Duodenal mucosa (tissue), 2 donors: Measurements from ENCODE around the gene EXOC6B.
A peak's percentile ranks its signal among the peaks of the same experiment; 100 is the strongest.

Experiments used
- H3K27ac ChIP-seq: one replicate; pipeline ENCODE4 v1.7.0; 2013; ENCODE audit warnings: low read depth, low read length
- H3K27me3 ChIP-seq, 2 donors: one replicate each; pipeline ENCODE4 v1.7.0; 2013; ENCODE audit warnings: low read length in 2 of 2, control low read depth in 1 of 2; ENCODE audit not compliant: insufficient read depth in 2 of 2, control insufficient read depth in 1 of 2
- H3K36me3 ChIP-seq, 2 donors: one replicate each; pipeline ENCODE4 v1.7.0; 2013; ENCODE audit warnings: low read length in 2 of 2, control low read depth in 1 of 2; ENCODE audit not compliant: insufficient read depth in 2 of 2, control insufficient read depth in 1 of 2
- H3K4me1 ChIP-seq, 2 donors: one replicate each; pipeline ENCODE4 v1.7.0; 2013; ENCODE audit warnings: low read length in 2 of 2, control low read depth in 1 of 2; ENCODE audit not compliant: insufficient read depth in 2 of 2, control insufficient read depth in 1 of 2
- H3K4me3 ChIP-seq, 2 donors: one replicate each; pipeline ENCODE4 v1.7.0; 2013; ENCODE audit warnings: low read length in 2 of 2, low read depth in 1 of 2
- H3K9ac ChIP-seq, 2 donors: one replicate each; pipeline ENCODE4 v1.7.0; 2013; ENCODE audit warnings: low read length in 2 of 2, low read depth in 1 of 2
- H3K9me3 ChIP-seq, 2 donors: one replicate each; pipeline ENCODE4 v1.7.0; 2013; ENCODE audit warnings: low read length in 2 of 2, control low read depth in 1 of 2; ENCODE audit not compliant: control insufficient read depth in 1 of 2

EXOC6B gene

GRCh38 chr2:72386288-72386687 lies 439.5 kb downstream of the EXOC6B start:
- peaks cover 6 to 11% of the 10 kb centered on the region in 2 donors for H3K9me3 ChIP-seq
- H3K4me1 ChIP-seq, result no peaks in the 10 kb centered on the region
- H3K27ac ChIP-seq, result no peak overlapping the region
- H3K36me3 ChIP-seq, result no peaks in the 10 kb centered on the region
- no peak overlapping the region for H3K9ac ChIP-seq
- peak overlapping the region in 1 of 2 donors; percentile 3 for H3K4me3 ChIP-seq
- H3K27me3 ChIP-seq, result no peaks in the 10 kb centered on the region

- no peak overlapping the region for H3K27ac ChIP-seq
- H3K9me3 ChIP-seq, result no peaks in the 10 kb centered on the region
- no peak overlapping the region for H3K9ac ChIP-seq
- H3K4me1 ChIP-seq, result no peaks in the 10 kb centered on the region
- H3K27me3 ChIP-seq, result no peaks in the 10 kb centered on the region
- H3K36me3 ChIP-seq, result peaks cover 0 to 3% of the 10 kb centered on the region in 2 donors
- H3K4me3 ChIP-seq, result no peak overlapping the region
Measured at GRCh38 chr2:72378753-72379348, 447.0 kb downstream of the EXOC6B start.

- Histone ChIP-seq H3K27me3 (no peaks in the 10 kb centered on the region), H3K9ac (no peak overlapping the region), H3K27ac (no peak overlapping the region), H3K4me1 (no peaks in the 10 kb centered on the region), H3K36me3 (no peaks in the 10 kb centered on the region), H3K4me3 (no peak overlapping the region), H3K9me3 (peaks cover 5% of the 10 kb centered on the region in 2 donors)
Measured at GRCh38 chr2:72367530-72368225, 458.2 kb downstream of the EXOC6B start.

GRCh38 chr2:72363406-72363805 lies 462.4 kb downstream of the EXOC6B start:
- no peak overlapping the region for H3K4me3 ChIP-seq
- H3K9ac ChIP-seq, result no peak overlapping the region
- no peaks in the 10 kb centered on the region for H3K36me3 ChIP-seq
- H3K9me3 ChIP-seq, result no peaks in the 10 kb centered on the region
- no peaks in the 10 kb centered on the region for H3K4me1 ChIP-seq
- H3K27me3 ChIP-seq, result no peaks in the 10 kb centered on the region
- no peak overlapping the region for H3K27ac ChIP-seq

- no peaks in the 10 kb centered on the region for H3K36me3 ChIP-seq
- no peaks in the 10 kb centered on the region for H3K9me3 ChIP-seq
- H3K27me3 ChIP-seq, result no peaks in the 10 kb centered on the region
- no peak overlapping the region for H3K9ac ChIP-seq
- H3K4me1 ChIP-seq, result no peaks in the 10 kb centered on the region
- no peak overlapping the region for H3K4me3 ChIP-seq
- H3K27ac ChIP-seq, result no peak overlapping the region
Measured at GRCh38 chr2:72362733-72363132, 463.1 kb downstream of the EXOC6B start.

- Histone ChIP-seq H3K4me1 (no peaks in the 10 kb centered on the region), H3K27ac (no peak overlapping the region), H3K9me3 (no peaks in the 10 kb centered on the region), H3K4me3 (no peak overlapping the region), H3K9ac (no peak overlapping the region), H3K27me3 (no peaks in the 10 kb centered on the region), H3K36me3 (no peaks in the 10 kb centered on the region)
Measured at GRCh38 chr2:72361521-72361920, 464.3 kb downstream of the EXOC6B start.

GRCh38 chr2:72361042-72361441 lies 464.8 kb downstream of the EXOC6B start:
- no peak overlapping the region for H3K9ac ChIP-seq
- H3K9me3 ChIP-seq, result no peaks in the 10 kb centered on the region
- no peak overlapping the region for H3K27ac ChIP-seq
- no peaks in the 10 kb centered on the region for H3K27me3 ChIP-seq
- no peaks in the 10 kb centered on the region for H3K36me3 ChIP-seq
- H3K4me3 ChIP-seq, result no peak overlapping the region
- no peaks in the 10 kb centered on the region for H3K4me1 ChIP-seq

GRCh38 chr2:72350852-72351251 lies 475.0 kb downstream of the EXOC6B start:
- H3K4me1 ChIP-seq, result no peaks in the 10 kb centered on the region
- no peak overlapping the region for H3K27ac ChIP-seq
- no peaks in the 10 kb centered on the region for H3K9me3 ChIP-seq
- peaks cover 0 to 2% of the 10 kb centered on the region in 2 donors for H3K36me3 ChIP-seq
- H3K4me3 ChIP-seq, result no peak overlapping the region
- H3K9ac ChIP-seq, result no peak overlapping the region
- no peaks in the 10 kb centered on the region for H3K27me3 ChIP-seq

- no peaks in the 10 kb centered on the region for H3K4me1 ChIP-seq
- no peaks in the 10 kb centered on the region for H3K27me3 ChIP-seq
- peaks cover 0 to 2% of the 10 kb centered on the region in 2 donors for H3K36me3 ChIP-seq
- no peak overlapping the region for H3K9ac ChIP-seq
- H3K27ac ChIP-seq, result no peak overlapping the region
- H3K9me3 ChIP-seq, result no peaks in the 10 kb centered on the region
- H3K4me3 ChIP-seq, result no peak overlapping the region
Measured at GRCh38 chr2:72349016-72349415, 476.8 kb downstream of the EXOC6B start.

- Histone ChIP-seq H3K27me3 (no peaks in the 10 kb centered on the region), H3K4me1 (no peaks in the 10 kb centered on the region), H3K27ac (no peak overlapping the region), H3K9ac (no peak overlapping the region), H3K9me3 (no peaks in the 10 kb centered on the region), H3K36me3 (peaks cover 0 to 2% of the 10 kb centered on the region in 2 donors), H3K4me3 (no peak overlapping the region)
Measured at GRCh38 chr2:72347081-72347480, 478.8 kb downstream of the EXOC6B start.
